ENCODE data around the gene TMTC2.

The TMTC2 gene

DNA sequence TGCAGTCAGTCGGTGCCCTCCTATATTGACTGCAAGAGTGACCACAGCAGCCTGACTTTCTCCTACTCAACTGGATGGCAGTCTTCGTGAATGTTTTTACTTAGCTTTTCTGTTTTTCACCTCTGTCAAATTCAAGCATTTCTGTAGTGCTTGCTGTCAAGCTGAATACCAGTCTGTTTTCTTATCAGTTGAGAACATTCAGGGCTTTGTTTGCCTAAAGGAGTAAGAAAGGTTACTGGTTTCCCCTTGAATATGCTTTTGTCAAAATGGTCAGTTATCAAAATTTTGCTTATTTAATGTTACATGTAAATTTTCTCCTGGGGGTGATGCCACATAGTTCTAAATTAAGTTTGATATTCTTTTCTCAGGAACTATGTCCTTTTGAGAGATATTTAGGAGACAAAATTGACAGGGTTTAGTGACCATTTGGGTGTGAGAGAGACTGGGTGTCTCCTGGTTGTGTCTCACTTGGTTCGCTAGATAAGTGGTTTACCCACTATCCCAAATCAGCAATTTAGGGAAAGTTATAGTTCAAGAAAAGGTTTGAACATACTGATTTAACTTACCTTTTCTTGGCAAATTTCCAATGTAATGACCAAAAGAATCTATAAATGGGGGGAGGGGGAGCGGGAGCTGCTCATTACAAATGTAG is 366.3 kb downstream of the TMTC2 start:
- DNase-seq, result no peak
- no peaks in the 10 kb centered on the region for H3K27me3 ChIP-seq (ENCODE audit: insufficient read depth, low read depth, severe bottlenecking)
- TF ChIP-seq CTCF (IDR thresholded peaks at IDR 0.05; ENCODE audit: low read depth, low read length), result no peak

GRCh38 chr12:83057436-83057835 is 370.7 kb downstream of the TMTC2 start:
- Histone ChIP-seq H3K36me3 (no peaks in the 10 kb centered on the region), H3K27me3 (ENCODE audit: insufficient read depth, low read depth, severe bottlenecking) (no peaks in the 10 kb centered on the region), H3K4me3 (ENCODE audit: low read depth, low read length) (no peak overlapping the region), H3K9me3 (ENCODE audit: severe bottlenecking) (no peaks in the 10 kb centered on the region), H3K27ac (no peak overlapping the region)
- no peak for TF ChIP-seq CTCF (IDR thresholded peaks at IDR 0.05; ENCODE audit: low read depth, low read length)
- no peak for DNase-seq

More for the DNA sequence above, 366.3 kb downstream of the TMTC2 start:
- no peaks in the 10 kb centered on the region for H3K9me3 ChIP-seq (ENCODE audit: severe bottlenecking)
- H3K36me3 ChIP-seq, result no peaks in the 10 kb centered on the region
- no peak overlapping the region for H3K27ac ChIP-seq
- H3K4me3 ChIP-seq (ENCODE audit: low read depth, low read length), result no peak overlapping the region

- H3K9me3 ChIP-seq (ENCODE audit: severe bottlenecking), result no peaks in the 10 kb centered on the region
- TF ChIP-seq CTCF (IDR thresholded peaks at IDR 0.05; ENCODE audit: low read depth, low read length), result no peak
- H3K27ac ChIP-seq, result no peak overlapping the region
- DNase-seq, result no peak
- H3K36me3 ChIP-seq, result no peaks in the 10 kb centered on the region
- H3K27me3 ChIP-seq (ENCODE audit: insufficient read depth, low read depth, severe bottlenecking), result no peaks in the 10 kb centered on the region
- H3K4me3 ChIP-seq (ENCODE audit: low read depth, low read length), result no peak overlapping the region
Measured at GRCh38 chr12:83059107-83059506, 372.4 kb downstream of the TMTC2 start.

DNA sequence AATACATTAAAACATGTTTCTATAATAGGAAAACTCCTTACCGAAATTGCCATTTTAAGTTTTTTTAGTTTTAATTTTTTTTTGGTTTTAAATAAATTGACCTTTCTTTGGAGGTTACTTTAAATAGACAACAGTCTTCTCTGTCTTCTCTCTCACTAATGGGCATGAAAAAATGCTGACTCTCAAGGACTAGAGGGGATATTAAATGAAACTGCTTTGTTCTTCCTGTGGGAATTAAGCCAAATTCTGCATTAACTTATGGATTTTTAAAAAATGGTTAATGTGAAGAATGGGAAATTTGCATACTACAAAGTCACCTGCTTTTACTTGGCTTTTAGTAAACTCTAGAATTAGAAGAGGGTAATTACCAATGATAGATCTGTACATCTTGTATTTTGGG is 378.9 kb downstream of the TMTC2 start:
- no peak for DNase-seq
- no peak for TF ChIP-seq CTCF (IDR thresholded peaks at IDR 0.05; ENCODE audit: low read depth, low read length)
- no peaks in the 10 kb centered on the region for H3K36me3 ChIP-seq

DNA sequence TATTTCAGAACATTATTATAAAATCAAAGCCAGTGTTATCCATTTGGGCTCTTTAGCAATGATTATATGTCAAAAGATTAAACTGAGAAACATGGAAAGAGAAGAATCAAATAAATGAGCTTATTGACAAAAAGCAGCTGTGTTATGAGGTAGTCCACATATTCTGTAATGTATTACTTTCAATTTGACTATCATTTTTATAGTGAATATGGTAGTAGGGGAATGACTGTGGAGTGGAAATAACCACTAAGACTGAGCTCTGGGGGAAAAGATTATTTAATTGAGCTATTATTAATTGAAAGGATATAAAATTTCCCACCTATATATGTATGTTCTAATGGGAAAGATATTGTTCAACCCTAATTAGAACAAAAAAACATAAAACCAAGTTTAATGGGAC is 381.3 kb downstream of the TMTC2 start:
- Histone ChIP-seq H3K27ac (no peak overlapping the region), H3K27me3 (ENCODE audit: insufficient read depth, low read depth, severe bottlenecking) (no peaks in the 10 kb centered on the region), H3K36me3 (no peaks in the 10 kb centered on the region), H3K9me3 (ENCODE audit: severe bottlenecking) (peaks cover 2% of the 10 kb centered on the region), H3K4me3 (ENCODE audit: low read depth, low read length) (no peak overlapping the region)
- no peak for TF ChIP-seq CTCF (IDR thresholded peaks at IDR 0.05; ENCODE audit: low read depth, low read length)
- DNase-seq, result no peak

More for the DNA sequence above, 378.9 kb downstream of the TMTC2 start:
- Histone ChIP-seq H3K4me3 (ENCODE audit: low read depth, low read length) (no peak overlapping the region), H3K9me3 (ENCODE audit: severe bottlenecking) (no peaks in the 10 kb centered on the region), H3K27ac (no peak overlapping the region), H3K27me3 (ENCODE audit: insufficient read depth, low read depth, severe bottlenecking) (no peaks in the 10 kb centered on the region)

- no peak for TF ChIP-seq CTCF (IDR thresholded peaks at IDR 0.05; ENCODE audit: low read depth, low read length)
Measured at GRCh38 chr12:83074358-83074894, 387.7 kb downstream of the TMTC2 start.

More at GRCh38 chr12:83074358-83074894, 387.7 kb downstream of the TMTC2 start:
- no peaks in the 10 kb centered on the region for H3K27me3 ChIP-seq (ENCODE audit: insufficient read depth, low read depth, severe bottlenecking)
- DNase-seq, result no peak
- H3K9me3 ChIP-seq (ENCODE audit: severe bottlenecking), result peaks cover 2% of the 10 kb centered on the region
- H3K36me3 ChIP-seq, result no peaks in the 10 kb centered on the region
- H3K27ac ChIP-seq, result no peak overlapping the region
- no peak overlapping the region for H3K4me3 ChIP-seq (ENCODE audit: low read depth, low read length)

Data from WERI-Rb-1 (cell line).